GM21619 (cell line): Measurements from ENCODE around the gene ZNF679.
A peak's percentile ranks its signal among the peaks of the same experiment; 100 is the strongest.
"Not testable (repeated sequence)": the region's sequence is repeated elsewhere in the genome, so short reads cannot be mapped to it uniquely, and the experiment has no call there.

Experiments used
- ATAC-seq: cut with Tn5 transposase; IDR thresholded peaks from one replicate; pipeline ENCODE4 v1.9.1; 2021; ENCODE audit not compliant: unreplicated experiment

ZNF679 gene

DNA sequence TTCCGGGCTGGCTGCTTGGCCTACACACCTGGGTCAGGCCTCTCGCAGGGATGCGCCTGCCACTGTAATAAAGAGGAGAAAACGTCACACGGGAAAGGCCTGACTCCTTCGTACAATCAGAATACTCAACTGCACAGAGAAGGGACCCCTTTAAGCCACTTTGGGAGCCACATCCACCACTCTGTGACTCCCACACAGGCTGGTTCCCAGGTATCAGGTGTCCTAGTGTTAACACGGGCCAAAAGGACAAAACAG is 79.7 kb downstream of the ZNF679 start:
- no peak for ATAC-seq

DNA sequence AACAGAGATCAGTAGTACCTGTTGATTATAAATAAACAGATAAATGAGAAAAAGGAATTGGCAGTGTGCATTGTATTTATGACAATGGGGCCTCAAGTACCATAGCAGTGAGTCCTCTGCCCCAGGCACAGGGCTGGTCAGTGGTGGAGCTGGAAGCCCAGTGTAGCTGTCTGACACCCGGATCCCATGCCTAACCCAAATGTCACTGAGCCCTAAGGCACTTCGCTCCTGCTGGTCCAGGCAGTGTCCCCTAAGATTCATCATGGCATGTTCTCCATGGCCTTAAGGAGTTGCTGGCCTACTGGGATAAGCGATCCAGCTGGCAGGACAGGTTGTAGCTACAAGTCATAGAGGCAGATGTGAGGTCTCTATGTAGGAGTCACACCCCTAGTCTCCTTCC is 82.2 kb downstream of the ZNF679 start:
- ATAC-seq, result no peak

DNA sequence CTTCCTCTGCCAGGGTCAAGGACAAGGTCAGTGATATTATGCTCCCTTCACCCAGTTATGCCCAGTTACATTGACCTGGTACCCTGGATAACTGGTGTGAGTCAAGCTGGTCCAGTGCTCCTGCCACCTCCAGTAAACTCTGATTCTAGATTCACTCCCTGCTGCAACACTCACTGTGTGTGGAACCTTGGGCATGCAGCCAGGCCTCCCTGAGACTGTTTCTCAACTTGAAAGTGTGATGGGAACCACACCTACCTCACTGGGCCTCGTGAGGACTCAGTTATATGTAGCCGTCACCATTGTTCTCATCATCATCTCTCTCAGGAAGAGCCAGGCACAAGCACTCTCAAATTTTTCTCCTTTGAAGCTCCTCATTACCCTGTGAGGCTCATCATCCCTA is 84.6 kb downstream of the ZNF679 start:
- no peak for ATAC-seq

DNA sequence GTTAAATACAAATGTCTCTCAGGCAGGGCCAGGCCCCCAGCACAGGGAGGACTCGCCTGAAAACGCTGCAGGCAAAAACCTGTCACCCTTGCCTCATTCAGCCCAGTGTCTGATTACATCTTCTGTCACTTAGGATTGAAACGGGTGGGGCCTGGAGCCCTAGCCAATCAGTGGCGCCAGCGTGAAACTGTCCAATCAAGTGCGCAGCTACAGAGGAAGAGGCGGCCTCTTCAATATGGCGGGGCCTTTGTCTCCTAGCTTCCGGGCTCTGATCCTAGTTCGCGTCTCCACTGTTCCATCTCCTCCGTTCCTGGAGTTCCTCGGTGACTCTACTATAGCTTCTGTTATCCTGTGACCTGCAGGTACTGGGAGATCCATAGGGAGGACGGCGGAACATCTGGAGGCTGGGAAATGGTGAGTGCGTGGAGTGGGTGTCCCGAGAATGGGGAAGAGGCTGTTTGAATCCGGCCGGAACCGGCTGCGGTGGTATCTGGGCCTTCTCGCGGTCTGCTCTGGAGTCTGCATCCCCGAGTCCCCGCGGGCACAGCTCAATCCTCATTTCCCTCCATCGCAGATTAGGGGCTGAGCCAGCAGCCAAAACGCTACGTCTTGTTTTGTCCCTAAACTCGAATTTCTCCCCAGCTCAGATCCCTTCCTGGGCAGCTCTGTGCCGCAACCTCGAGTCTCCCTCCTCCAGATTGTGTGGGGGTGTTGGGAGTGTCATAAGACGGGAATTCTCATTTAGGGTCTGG is 85.6 kb downstream of the ZNF679 start, which contains the start of gene ZNF736:
ZNF736 (plus strand) TSS at position 222 of the 752 bp plus-strand sequence; CDS start at position 412, 190 bp downstream.
- ATAC-seq, result peak; percentile 100

DNA sequence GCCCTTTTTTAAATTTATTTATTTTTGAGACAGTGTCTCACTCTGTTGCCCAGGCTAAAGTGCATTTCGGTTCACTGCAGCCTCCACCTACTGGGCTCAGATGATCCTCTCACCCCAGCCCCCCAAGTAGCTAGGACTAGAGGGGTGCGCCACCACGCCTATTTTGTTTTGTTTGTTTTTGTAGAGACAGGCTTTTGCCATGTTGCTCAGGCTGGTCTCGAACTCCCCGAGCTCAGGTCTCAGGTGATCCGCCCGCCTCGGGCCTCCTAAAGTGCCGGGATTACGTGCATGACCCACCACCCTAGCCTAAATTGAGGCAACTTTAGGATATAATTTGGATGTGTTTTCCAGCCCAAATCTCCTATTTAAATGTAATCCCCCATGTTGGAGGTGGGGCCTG is 86.3 kb downstream of the ZNF679 start:
- no peak for ATAC-seq

DNA sequence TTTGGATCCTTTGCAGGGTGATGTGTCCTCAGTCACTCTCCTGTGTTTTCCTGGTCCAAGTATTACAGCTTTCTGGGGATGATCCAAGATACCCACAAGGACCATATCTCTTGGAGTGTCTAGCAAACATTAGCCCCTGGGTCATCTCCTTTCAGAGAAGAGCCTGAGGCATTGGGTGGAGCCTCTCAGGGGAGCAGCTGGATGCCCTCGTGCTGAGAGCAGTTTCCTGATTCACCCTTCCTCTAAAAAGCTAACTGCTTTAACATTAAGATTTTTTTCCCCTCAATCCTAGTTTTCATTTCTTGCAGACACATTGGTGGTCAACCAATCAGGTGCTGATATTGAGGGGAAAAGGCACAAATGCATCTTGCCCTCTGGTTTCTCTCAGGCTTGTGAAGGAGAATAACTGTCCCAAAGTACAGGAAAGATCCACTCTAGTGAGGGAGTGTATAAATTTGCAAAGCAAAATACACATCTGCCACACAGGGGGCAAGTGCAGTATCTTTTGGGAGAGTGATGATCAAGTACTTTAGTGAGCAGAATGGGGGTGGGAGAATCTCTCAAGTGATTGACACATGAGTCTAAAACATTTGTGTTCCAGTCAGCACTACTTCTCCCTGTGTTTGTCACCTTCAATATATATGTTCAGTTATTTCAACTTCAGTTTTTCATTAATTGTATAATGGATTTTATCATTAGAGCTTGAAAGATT is 87.9 kb downstream of the ZNF679 start:
- not testable (repeated sequence) for ATAC-seq
